HEK293T (cell line): ENCODE measurements around the gene PLP1.

Experiments used
- ARNT ChIP-seq: fragments of 450-650 bp; IDR thresholded peaks from 2 replicates; pipeline ENCODE4 v1.6.1; 2017; ENCODE audit warnings: mild to moderate bottlenecking
- BHLHE40 ChIP-seq: fragments of 450-650 bp; IDR thresholded peaks from 2 replicates; pipeline ENCODE4 v1.6.1; 2016; ENCODE audit warnings: mild to moderate bottlenecking, moderate library complexity, borderline replicate concordance
- ELF4 ChIP-seq: fragments of 450-650 bp; IDR thresholded peaks from 2 replicates; pipeline ENCODE4 v1.6.1; 2017; ENCODE audit warnings: antibody characterized with exemption
- FOXA1 ChIP-seq: fragments of 450-650 bp; IDR thresholded peaks from 2 replicates; pipeline ENCODE4 v1.6.1; 2016; ENCODE audit warnings: mild to moderate bottlenecking
- FOXK2 ChIP-seq: fragments of 450-650 bp; IDR thresholded peaks from 2 replicates; pipeline ENCODE4 v1.6.1; 2016; ENCODE audit warnings: mild to moderate bottlenecking
- FOXM1 ChIP-seq: fragments of 450-650 bp; IDR thresholded peaks from 2 replicates; pipeline ENCODE4 v1.6.1; 2017; ENCODE audit warnings: mild to moderate bottlenecking, borderline replicate concordance
- SP1 ChIP-seq: fragments of 450-650 bp; IDR thresholded peaks from 2 replicates; pipeline ENCODE4 v1.6.1; 2017
- SUZ12 ChIP-seq: fragments of 450-650 bp; IDR thresholded peaks from 2 replicates; pipeline ENCODE4 v1.6.1; 2016; ENCODE audit warnings: mild to moderate bottlenecking
- TARDBP ChIP-seq: fragments of 450-650 bp; IDR thresholded peaks from 2 replicates; pipeline ENCODE4 v1.6.1; 2016

DNA sequence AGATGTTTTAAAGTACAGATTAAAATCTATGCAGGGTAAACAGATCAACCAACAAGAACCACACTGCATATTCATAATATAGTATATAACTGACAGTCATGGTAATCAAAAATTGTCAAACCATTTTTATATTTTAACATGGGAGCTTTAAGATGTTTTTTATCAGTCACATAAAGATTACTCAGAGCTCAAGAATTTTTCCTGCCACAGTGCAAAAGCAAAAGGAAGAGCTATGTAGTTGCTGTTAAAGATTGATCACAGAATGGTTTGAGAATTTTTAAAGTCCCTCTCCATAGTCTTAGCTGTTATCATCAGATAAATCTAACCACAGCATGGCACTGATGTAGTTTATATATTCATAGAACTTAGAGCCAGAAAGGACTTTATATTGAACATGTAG, 47.0 kb downstream of the PLP1 start:
- TF ChIP-seq ELF4 (no peak), FOXK2 (no peak), SUZ12 (no peak), FOXM1 (no peak), SP1 (no peak), TARDBP (no peak), ARNT (no peak), FOXA1 (no peak), BHLHE40 (no peak)
